Mammary epithelial cell (primary cell): Measurements from ENCODE around the gene RNASET2.

Source experiments
- EZH2 ChIP-seq: IDR thresholded peaks from 2 replicates; pipeline ENCODE4 v1.6.1; 2012; ENCODE audit warnings: low read length, inconsistent platforms, borderline replicate concordance
- TF ChIP-seq, protein P1 (sequence below), 2 donors: IDR thresholded peaks in 1 of 2; conservative IDR thresholded peaks in 1 of 2; 2 replicates each; pipeline ENCODE4 v1.5.1; 2011 to 2012; ENCODE audit warnings: inconsistent platforms in 2 of 2, low read length in 2 of 2, mild to moderate bottlenecking in 2 of 2, control low read depth in 1 of 2, low read depth in 1 of 2; ENCODE audit not compliant: insufficient read depth in 1 of 2; ENCODE audit errors: extremely low read depth in 1 of 2

DNA sequence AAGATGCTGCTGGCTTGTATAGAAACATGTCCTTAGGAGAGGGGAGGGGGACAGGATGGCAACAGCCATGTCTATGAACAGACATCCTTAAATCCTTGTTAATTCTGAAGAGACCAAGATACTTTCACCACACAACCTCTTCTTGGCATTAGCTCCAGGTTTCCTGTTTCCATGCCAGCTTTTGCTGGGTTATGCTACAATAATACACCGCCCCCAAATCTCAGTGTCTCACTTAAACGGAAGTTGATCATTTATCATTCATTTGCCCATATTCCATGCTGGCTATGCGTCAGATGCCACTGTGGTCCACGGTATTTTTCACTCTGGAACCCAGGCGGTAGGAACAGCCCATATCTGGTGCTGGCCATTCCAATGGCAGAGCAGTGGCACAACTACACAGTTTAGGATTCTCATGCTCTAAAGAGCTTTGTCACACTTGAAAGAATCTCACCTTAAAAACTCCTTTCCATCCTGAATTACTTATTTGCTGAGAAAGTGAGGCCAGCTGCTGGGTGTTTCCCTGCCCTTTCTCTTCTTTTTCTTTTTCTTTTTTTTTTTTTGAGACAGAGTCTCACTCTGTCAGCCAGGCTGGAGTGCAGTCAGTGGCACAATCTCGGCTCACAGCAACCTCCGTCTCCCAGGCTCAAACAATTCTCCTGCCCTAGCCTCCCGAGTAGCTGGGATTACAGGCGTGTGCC, 3.7 kb upstream of the RNASET2 start:
- TF ChIP-seq, protein P1, sequence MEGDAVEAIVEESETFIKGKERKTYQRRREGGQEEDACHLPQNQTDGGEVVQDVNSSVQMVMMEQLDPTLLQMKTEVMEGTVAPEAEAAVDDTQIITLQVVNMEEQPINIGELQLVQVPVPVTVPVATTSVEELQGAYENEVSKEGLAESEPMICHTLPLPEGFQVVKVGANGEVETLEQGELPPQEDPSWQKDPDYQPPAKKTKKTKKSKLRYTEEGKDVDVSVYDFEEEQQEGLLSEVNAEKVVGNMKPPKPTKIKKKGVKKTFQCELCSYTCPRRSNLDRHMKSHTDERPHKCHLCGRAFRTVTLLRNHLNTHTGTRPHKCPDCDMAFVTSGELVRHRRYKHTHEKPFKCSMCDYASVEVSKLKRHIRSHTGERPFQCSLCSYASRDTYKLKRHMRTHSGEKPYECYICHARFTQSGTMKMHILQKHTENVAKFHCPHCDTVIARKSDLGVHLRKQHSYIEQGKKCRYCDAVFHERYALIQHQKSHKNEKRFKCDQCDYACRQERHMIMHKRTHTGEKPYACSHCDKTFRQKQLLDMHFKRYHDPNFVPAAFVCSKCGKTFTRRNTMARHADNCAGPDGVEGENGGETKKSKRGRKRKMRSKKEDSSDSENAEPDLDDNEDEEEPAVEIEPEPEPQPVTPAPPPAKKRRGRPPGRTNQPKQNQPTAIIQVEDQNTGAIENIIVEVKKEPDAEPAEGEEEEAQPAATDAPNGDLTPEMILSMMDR (conservative IDR thresholded peaks at IDR 0.05 in 1 of 2, IDR thresholded peaks at IDR 0.05 in 1 of 2; ENCODE audit: extremely low read depth in 1 of 2, insufficient read depth in 1 of 2, low read depth in 1 of 2, low read length in 2 of 2), result no peak
- no peak for TF ChIP-seq EZH2
